ENCODE data around the gene SLC39A9. TPM values are rescaled to one million over a fixed set of nuclear protein-coding genes. Genes with fewer than 3 reads are reported as not detected.

Gene SLC39A9
- total and polyA plus RNA-seq, 2 of the 4 experiments (the other 2 are of a cell fraction): 41.4 to 168 TPM

GRCh38 chr14:69423279-69423678 is 24.8 kb downstream of the SLC39A9 start:
- intact Hi-C loops (cut with micrococcal nuclease): no loop called here
- CTCF ChIA-PET: no interaction called here
- no peak overlapping the region for H2AFZ ChIP-seq (replicated peaks; ENCODE audit: low read length, poor library complexity)
- H4K20me1 ChIP-seq (ENCODE audit: insufficient read depth, low read length): peaks cover 27% of the 10 kb centered on the region
- no peak overlapping the region for H2BK5ac ChIP-seq (ENCODE audit: low read depth, low read length, poor library complexity, severe bottlenecking)
- H4K8ac ChIP-seq (ENCODE audit: low read depth in 2 of 2, low read length in 2 of 2): no peak overlapping the region
- no peak overlapping the region for H3K4me2 ChIP-seq (ENCODE audit: low read depth, low read length)
- H4K5ac ChIP-seq (ENCODE audit: low read depth, low read length): no peak overlapping the region
- no peak overlapping the region for H2AK9ac ChIP-seq (replicated peaks; ENCODE audit: low read depth, low read length, poor library complexity)
- no peak overlapping the region for H3K14ac ChIP-seq (replicated peaks; ENCODE audit: low read depth, low read length)
- no peak overlapping the region for H2BK20ac ChIP-seq (ENCODE audit: low read depth, low read length)
- no peaks in the 10 kb centered on the region for H3K27me3 ChIP-seq (ENCODE audit: control insufficient read depth, insufficient read depth, low read length)
- H3K79me1 ChIP-seq (ENCODE audit: low read depth in 1 of 2, low read length in 2 of 2): peaks cover 20 to 41% of the 10 kb centered on the region in 2 experiments
- H2BK15ac ChIP-seq (ENCODE audit: low read depth, low read length): no peak overlapping the region
- H3K36me3 ChIP-seq (ENCODE audit: control insufficient read depth, insufficient read depth, low read length): peaks cover 9% of the 10 kb centered on the region
- no peak overlapping the region for H3K4ac ChIP-seq (ENCODE audit: low read depth, low read length)
- in situ Hi-C loops (cut with MboI; ENCODE audit: low sequenced_read_pairs): no loop called here
- POLR2A ChIA-PET (ENCODE audit: unreplicated experiment): no interaction called here
- no peak overlapping the region for H3K4me3 ChIP-seq (ENCODE audit: insufficient read depth, low read depth, low read length)
- no peak overlapping the region for H3K27ac ChIP-seq (ENCODE audit: insufficient read depth, low read length)
- H3K9me1 ChIP-seq (ENCODE audit: insufficient read depth, low read length): peaks cover 6% of the 10 kb centered on the region; the same call in 1 of the 2 replicates
- dilution Hi-C loops (cut with HindIII; ENCODE audit: low sequenced_read_pairs, unreplicated experiment): no loop called here
- H2AK5ac ChIP-seq (ENCODE audit: low read depth, low read length): no peak overlapping the region
- TF ChIP-seq CEBPB (IDR thresholded peaks at IDR 0.05; ENCODE audit: low read depth, low read length): no peak
- 0 out of 2 replicates have a peak, but pooled peaks have one; percentile 25 for TF ChIP-seq CTCF (conservative IDR thresholded peaks at IDR 0.05; ENCODE audit: low read depth, low read length)
- H4K91ac ChIP-seq (ENCODE audit: insufficient read depth, low read depth, low read length): no peak overlapping the region
- H3K9ac ChIP-seq (ENCODE audit: low read depth, low read length): no peak overlapping the region
- ATAC-seq (ENCODE audit: low read depth) (peak; percentile 66), DNase-seq (peak; percentile 43)
- no CpG with 5 or more reads among the region's 4 CpGs for WGBS, 2 experiments (ENCODE audit: extremely low coverage in 2 of 2, insufficient read length in 1 of 2)
- no peak overlapping the region for H3K56ac ChIP-seq (ENCODE audit: extremely low read depth, insufficient read depth, low read length)
- H3K9me3 ChIP-seq (ENCODE audit: control insufficient read depth, insufficient read depth, low read length): no peaks in the 10 kb centered on the region
- H2BK120ac ChIP-seq (ENCODE audit: low read depth, low read length): no peak overlapping the region
- H3K18ac ChIP-seq (ENCODE audit: low read depth, low read length): no peak overlapping the region
- H3K23ac ChIP-seq (ENCODE audit: low read depth, low read length): no peak overlapping the region
- BruUV-seq (replicated peaks): no TSS peak
- H3K4me1 ChIP-seq (ENCODE audit: control insufficient read depth, insufficient read depth, low read length): 0 out of 2 replicates have a peak, but pooled peaks cover 3% of the 10 kb centered on the region
